Fibroblast of skin of scalp (primary cell): Measurements from ENCODE around the gene CCDC97.
A peak's percentile ranks its signal among the peaks of the same experiment; 100 is the strongest.
"Not testable (repeated sequence)": the region's sequence is repeated elsewhere in the genome, so short reads cannot be mapped to it uniquely, and the experiment has no call there.

Source experiments
- DNase-seq: peaks from one replicate; pipeline ENCODE4 v3.0.0-alpha.2; 2013

CCDC97 gene

DNA sequence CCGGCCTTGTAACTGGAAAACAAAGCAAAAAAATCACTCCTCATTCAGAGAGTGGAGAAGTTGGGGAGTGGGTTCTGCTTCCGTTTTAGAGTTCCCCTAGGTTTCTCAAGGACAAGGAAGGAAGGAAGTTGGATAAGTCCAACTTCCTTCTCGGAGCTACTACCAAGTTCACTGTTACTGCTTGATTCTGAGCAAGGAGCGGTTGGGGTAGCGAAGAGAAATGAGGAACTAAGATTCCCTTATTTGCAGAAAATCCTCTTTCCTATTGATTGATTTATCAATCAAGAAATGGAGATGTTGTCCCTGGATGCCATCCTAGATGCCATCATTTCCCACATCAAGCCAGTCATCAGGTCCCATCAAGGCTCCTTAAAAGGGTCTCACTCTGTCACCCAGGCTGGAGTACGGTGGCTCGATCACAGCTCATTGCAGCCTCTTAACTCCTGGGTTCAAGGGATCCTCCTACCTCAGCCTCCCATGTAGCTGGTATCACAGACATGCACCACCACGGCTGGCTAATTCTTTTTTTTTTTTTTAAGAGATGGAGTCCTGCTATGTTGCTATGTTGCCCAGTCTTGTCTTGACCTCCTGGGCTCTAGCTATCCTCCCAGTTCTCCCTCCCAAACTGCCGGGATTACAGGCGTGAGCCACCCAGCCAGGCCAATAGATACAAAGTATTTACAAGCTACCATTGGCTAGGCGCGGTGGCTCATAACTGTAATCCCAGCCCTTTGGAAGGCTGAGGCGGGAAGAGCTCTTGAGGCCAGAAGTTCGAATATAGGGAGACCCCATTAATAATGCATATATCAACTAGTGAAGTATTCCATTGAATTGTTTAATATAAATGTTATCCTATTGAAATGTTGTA is 54.8 kb downstream of the CCDC97 start:
- no peak for DNase-seq

DNA sequence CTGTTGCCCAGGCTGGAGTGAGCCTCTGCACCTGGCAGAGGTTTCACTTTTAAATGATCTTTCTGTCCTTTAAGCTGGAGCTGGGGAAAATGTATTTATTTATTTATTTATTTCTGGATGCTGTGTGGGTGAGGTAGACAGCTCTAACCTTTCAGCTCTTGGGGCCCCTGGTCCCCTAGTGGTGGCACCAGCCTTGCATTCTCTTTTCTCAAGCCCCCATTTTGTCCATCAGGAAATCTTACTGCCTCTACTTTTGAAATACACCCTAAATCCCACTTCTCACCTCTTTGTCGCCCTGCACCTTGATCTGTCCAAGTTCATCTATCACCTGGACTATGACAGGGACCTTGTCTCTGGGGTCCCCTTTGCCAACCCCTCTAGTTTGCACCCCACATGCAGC is 56.1 kb downstream of the CCDC97 start:
- no peak for DNase-seq

DNA sequence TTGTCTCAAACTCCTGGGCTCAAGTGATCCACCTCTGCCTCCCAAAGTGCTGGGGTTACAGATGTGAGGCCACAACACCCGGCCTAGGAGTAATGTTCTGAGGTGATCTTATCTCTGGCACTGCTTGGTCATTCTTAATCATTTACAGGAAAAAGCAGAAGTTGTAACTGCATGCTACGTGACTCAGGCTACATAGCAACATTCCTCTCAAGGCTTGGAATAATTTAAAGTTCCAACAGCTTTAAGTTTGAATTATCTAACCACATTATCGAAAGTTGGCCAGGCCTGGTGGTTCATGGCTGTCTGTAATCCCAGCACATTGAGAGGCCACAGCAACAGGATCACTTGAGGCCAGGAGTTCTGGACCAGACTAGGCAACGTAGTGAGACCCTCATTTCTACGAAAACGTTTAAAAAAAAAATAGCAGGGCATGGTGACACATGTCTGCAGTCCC is 57.9 kb downstream of the CCDC97 start:
- peak; percentile 89 for DNase-seq

DNA sequence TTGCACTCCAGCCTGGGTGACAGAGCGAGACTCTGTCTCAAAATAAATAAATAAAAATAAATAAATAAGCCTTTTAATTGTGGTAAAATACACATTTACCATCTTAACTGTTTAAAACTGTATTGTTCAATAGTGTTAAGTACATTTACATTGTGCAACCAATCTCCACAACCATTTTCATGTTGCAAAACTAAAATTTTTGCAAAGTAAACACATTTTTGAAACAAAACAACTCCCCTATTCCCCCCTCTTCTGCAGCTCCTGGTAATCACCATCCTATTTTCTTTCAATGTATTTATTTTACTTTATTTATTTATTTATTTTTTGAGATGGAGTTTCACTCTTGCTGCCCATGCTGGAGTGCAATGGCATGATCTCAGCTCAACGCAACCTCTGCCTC is 59.8 kb downstream of the CCDC97 start:
- no peak for DNase-seq

DNA sequence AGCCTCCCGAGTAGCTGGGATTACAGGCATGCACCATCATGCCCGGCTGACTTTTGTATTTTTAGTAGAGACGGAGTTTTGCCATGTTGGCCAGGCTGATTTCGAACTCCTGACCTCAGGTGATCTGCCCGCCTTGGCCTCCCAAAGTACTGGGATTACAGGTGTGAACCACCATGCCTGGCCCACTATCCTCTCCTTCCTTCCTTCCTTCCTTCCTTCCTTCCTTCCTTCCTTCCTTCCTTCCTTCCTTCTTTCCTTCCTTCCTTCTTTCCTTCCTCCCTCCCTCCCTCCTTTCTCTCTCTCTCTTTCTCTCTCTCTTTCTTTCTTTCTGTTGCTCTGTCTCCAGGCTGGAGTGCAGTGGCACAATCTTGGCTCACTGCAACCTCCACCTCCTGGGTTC is 61.1 kb downstream of the CCDC97 start:
- not testable (repeated sequence) for DNase-seq

DNA sequence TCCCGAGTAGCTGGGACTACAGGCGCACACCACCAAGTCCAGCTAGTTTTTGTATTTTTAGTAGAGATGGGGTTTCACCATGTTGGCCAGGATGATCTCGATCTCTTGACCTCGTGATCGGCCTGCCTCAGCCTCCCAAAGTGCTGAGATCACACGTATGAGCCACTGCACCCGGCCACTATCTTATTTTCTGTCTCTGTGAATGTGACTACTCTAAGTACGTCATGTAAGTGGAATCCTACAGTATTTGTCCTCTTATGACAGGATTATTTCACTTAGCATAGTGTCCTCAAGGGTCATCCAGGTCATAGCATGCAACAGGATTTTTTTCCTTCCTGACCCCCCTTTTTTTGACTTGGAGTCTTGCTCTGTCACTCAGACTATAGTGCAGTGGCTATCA is 61.6 kb downstream of the CCDC97 start:
- DNase-seq = no peak

DNA sequence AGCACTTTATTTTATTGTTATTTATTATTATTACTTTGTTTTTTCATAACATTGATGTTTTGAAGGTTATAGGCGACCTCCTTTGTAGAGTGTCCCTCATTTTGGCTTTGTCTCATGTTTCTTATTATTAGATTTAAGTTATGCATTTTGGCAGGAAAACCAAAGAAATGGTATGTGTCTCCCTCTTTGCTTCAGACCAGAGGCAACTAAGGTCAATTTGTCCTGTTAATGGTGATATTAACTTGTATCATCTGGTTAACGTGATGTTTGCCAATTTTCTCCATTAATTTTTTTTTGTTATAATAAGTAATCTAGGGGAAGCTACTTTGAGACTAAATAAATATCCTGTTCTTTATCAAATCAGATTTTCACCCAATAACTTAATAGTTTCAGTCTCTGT is 62.5 kb downstream of the CCDC97 start:
- DNase-seq = no peak

DNA sequence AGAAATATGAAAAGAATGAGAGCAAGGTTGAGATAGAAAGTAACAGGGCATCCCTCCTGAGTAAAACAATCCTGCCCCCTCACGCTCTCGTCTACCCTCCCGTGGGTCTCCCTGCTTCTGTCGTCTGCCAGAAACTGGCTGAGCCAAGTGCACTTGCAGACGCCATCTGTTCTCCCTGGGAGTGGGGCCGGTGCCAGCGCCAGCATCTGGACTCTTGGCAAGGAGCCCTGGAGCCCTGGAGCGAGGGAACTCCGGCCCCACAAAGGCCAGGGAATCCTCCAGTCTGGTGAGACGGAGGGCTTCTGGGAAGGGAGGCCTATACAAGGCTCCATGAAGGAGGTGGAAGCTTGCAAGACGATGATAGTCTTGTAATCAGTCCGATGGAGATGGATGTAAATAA is 64.0 kb downstream of the CCDC97 start:
- DNase-seq = peak; percentile 91
